Testis (tissue), 3 donors: ENCODE data around the gene FGF11. TPM values are rescaled to one million over a fixed set of nuclear protein-coding genes. Genes with fewer than 3 reads are reported as not detected.
"Not testable (repeated sequence)": the region's sequence is repeated elsewhere in the genome, so short reads cannot be mapped to it uniquely, and the experiment has no call there.

ENCODE experiments used
- DNase-seq: peaks from one replicate; pipeline ENCODE4 v3.0.0-alpha.2; 2019
- H3K27ac ChIP-seq, 2 donors: fragments of 200-600 bp; sonication (generic); one replicate each; pipeline ENCODE4 v1.5.1; 2019
- H3K27me3 ChIP-seq: fragments of 200-600 bp; sonication (generic); one replicate; pipeline ENCODE4 v1.5.1; 2019
- H3K36me3 ChIP-seq: fragments of 200-600 bp; sonication (generic); one replicate; pipeline ENCODE4 v1.5.1; 2017; ENCODE audit warnings: low read depth; ENCODE audit errors: missing control alignments
- H3K4me1 ChIP-seq: fragments of 200-600 bp; sonication (generic); one replicate; pipeline ENCODE4 v1.5.1; 2019
- H3K4me3 ChIP-seq, 2 donors: fragments of 200-600 bp; sonication (generic); one replicate each; pipeline ENCODE4 v1.5.1; 2017 to 2019
- H3K9me3 ChIP-seq: fragments of 200-600 bp; sonication (generic); one replicate; pipeline ENCODE4 v1.5.1; 2017
- POLR2A ChIP-seq: fragments of 450-650 bp; IDR thresholded peaks from one replicate; pipeline ENCODE4 v1.6.1; 2017; ENCODE audit warnings: antibody characterized with exemption, mild to moderate bottlenecking, moderate library complexity
- WGBS, 2 donors: methylation state at CpG; one replicate each; pipeline ENCODE4 v1.1.5; 2018; 5-methylcytosine and 5-hydroxymethylcytosine counted together
- intact Hi-C: fragments of 100-400 bp; cut with DNase I; formaldehyde crosslinking; loops from one replicate; pipeline ENCODE4 v1.15.1; 2023; ENCODE audit warnings: low total_unique reads
- polyA plus RNA-seq: library from polyadenylated mRNA; stranded (reverse); fragments of 350-450 nt; fragmentation: Illumina TruSeq; extraction: RNeasy Lipid Tissue Mini Kit (QIAGEN cat#74804); gene quantifications from one replicate; pipeline ENCODE4 v1.2.3, GENCODE V29; 2014; ENCODE audit warnings: low read depth, low replicate concordance; ENCODE audit not compliant: insufficient read depth
- total RNA-seq, 2 donors: library from RNA; depleted of rRNA; stranded (reverse); fragments of >200 nt; gene quantifications; one replicate each; pipeline ENCODE4 v1.2.3, GENCODE V29; 2016
- TF ChIP-seq, protein P1 (sequence below), 3 experiments: fragments of 450-650 bp in 2 of 3; fragments of 200-600 bp in 1 of 3; sonication (generic) in 1 of 3; IDR thresholded peaks; one replicate each; pipeline ENCODE4 v1.5.1; 2016 to 2019; ENCODE audit warnings: antibody characterized with exemption in 3 of 3, mild to moderate bottlenecking in 2 of 3, moderate library complexity in 1 of 3

FGF11 gene
- total and polyA plus RNA-seq, 3 donors from 2014 or later: 3.2 to 4.6 (median 4.2) TPM

DNA sequence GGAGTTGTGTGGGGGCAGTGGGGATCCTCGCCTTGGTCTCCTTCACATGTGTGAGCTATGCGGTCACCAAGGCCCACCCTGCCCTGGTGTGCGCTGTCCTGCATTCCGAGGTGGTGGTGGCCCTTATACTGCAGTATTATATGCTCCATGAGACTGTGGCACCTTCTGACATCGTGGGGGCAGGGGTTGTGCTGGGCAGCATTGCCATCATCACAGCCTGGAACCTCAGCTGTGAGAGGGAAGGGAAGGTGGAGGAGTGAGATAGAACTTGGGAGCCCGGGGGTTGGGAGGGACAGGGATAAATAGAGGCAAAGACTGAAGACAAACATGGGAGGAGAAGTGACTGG lies 43.4 kb downstream of the FGF11 start:
- H3K36me3 ChIP-seq, H3K27me3 ChIP-seq, DNase-seq, intact Hi-C loops, H3K9me3 ChIP-seq: not testable (repeated sequence)
- H3K4me3 ChIP-seq: peak overlapping the region; percentile 71 to 78
- 50 to 51% methylated on average over 4 to 6 of the region's 6 CpGs for WGBS, 2 donors
- peak overlapping the region; percentile 98 to 99 for H3K27ac ChIP-seq
- peaks cover 29% of the 10 kb centered on the region for H3K4me1 ChIP-seq

DNA sequence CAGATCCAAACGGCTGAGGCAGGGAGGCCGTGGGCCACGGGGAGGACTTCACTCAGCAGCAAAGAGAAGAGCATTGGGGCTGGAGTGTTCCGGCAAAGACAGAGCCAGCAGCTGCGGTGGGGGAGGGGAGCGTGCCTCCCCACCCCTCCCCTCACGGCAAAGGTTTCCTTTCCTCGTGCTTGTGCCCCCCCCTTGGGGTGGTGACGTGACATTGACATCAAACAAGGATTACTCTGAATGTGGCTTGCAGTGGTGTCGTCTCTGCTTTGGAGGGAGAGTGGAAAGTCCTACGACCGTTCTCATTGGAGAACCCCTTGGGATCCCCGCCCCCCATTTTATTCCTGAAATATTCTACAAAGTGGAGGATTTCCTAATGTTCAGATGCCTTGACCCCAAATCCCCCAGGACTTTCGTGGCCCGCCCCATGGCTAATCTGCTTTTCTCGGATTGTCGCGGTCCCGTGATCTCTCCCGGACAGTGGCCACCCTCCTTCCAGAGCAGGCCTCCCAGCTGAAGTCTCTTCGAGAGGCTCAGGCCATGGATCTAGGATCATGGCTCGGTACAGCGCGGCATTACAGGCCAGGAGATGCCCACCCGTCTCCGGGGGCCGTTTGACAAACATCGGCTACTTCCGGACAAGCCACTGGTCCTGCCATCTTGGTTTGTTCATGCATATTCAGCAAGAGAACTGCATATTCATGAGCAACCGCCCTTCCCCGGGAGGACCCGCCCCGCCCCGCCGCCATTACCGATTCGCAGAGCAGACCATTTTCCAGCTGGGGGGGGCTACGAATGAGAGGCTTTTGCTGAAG lies 44.1 kb downstream of the FGF11 start:
- Histone ChIP-seq H3K27me3 (no peaks in the 10 kb centered on the region), H3K4me3 (peak overlapping the region; percentile 71 to 78), H3K9me3 (no peaks in the 10 kb centered on the region), H3K36me3 (no peaks in the 10 kb centered on the region), H3K27ac (peak overlapping the region; percentile 98 to 99), H3K4me1 (peaks cover 31% of the 10 kb centered on the region)
- intact Hi-C loops: no loop called here
- 0 to 1% methylated on average over 27 to 37 of the region's 38 CpGs for WGBS, 2 donors
- TF ChIP-seq, protein P1, sequence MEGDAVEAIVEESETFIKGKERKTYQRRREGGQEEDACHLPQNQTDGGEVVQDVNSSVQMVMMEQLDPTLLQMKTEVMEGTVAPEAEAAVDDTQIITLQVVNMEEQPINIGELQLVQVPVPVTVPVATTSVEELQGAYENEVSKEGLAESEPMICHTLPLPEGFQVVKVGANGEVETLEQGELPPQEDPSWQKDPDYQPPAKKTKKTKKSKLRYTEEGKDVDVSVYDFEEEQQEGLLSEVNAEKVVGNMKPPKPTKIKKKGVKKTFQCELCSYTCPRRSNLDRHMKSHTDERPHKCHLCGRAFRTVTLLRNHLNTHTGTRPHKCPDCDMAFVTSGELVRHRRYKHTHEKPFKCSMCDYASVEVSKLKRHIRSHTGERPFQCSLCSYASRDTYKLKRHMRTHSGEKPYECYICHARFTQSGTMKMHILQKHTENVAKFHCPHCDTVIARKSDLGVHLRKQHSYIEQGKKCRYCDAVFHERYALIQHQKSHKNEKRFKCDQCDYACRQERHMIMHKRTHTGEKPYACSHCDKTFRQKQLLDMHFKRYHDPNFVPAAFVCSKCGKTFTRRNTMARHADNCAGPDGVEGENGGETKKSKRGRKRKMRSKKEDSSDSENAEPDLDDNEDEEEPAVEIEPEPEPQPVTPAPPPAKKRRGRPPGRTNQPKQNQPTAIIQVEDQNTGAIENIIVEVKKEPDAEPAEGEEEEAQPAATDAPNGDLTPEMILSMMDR (IDR thresholded peaks at IDR 0.05): no peak
- TF ChIP-seq POLR2A: peak; percentile 42
- DNase-seq: peak; percentile 97

DNA sequence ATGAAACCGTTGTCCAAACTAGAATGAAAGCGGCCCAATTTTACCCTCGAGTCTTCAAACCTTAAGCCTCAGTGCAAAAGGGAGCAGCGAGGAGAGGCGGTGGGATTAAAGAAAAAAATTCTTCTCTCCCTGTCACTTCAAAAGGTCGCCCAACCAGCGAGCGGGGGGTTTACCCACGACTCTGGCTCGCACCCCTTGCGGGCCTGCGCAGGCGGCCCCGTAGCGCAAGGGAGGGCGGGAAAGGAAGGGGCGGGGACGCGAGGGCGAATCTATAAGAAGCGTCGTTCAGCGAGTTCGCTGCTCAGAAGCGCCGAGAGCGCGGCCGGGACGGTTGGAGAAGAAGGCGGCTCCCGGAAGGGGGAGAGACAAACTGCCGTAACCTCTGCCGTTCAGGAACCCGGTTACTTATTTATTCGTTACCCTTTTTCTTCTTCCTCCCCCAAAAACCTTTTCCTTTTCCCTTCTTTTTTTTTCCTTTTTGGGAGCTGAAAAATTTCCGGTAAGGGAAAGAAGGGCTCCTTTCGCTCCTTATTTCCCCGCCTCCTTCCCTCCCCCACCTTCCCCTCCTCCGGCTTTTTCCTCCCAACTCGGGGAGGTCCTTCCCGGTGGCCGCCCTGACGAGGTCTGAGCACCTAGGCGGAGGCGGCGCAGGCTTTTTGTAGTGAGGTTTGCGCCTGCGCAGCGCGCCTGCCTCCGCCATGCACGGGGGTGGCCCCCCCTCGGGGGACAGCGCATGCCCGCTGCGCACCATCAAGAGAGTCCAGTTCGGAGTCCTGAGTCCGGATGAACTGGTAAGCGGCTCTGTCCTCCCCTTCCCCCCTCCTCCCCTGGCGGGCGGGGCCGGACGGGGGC lies 45.0 kb downstream of the FGF11 start, which contains the start of gene POLR2A:
POLR2A (plus strand) TSS at position 300 of the 852 bp plus-strand sequence.
- WGBS, 2 donors: 0% methylated on average over 54 to 64 of the region's 64 CpGs
- intact Hi-C loops: no loop called here

DNA sequence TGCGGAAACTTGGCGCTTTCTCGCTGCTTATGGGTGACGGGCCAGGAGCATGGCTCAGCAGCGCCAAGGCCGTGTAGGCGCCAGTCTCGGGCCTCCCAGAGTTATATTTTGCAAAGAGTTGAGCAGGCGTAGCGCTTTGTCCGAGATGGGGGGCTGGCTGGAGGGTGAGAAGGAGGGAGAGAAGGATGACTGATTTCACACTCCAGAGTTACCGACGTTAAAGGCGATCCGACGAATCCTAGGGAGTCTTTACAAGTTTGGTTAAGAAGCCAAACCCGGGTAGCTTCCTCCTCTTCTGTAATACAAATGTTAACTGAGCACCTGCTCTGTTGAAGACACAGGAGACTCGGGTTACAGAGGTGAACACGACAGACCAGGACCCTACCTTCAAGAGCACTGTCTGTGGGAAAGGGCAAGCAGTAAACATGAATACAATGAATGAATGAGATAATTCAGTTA lies 45.6 kb downstream of the FGF11 start:
- peaks cover 41% of the 10 kb centered on the region for H3K4me1 ChIP-seq

More for the DNA sequence above, 45.0 kb downstream of the FGF11 start, which contains the start of gene POLR2A:
- no peaks in the 10 kb centered on the region for H3K9me3 ChIP-seq
- no peaks in the 10 kb centered on the region for H3K36me3 ChIP-seq
- peaks cover 39% of the 10 kb centered on the region for H3K4me1 ChIP-seq
- DNase-seq: peak; percentile 97
- TF ChIP-seq POLR2A: peak; percentile 100
- TF ChIP-seq, protein P1 (IDR thresholded peaks at IDR 0.05): peak in 1 of 3 experiments; percentile 16
- peak within 1 kb of the TSS; percentile 71 to 78 for H3K4me3 ChIP-seq
- H3K27ac ChIP-seq: peak within 1 kb of the TSS; percentile 98 to 99
- H3K27me3 ChIP-seq: no peaks in the 10 kb centered on the region

More for the DNA sequence above, 45.6 kb downstream of the FGF11 start:
- WGBS, 2 donors: 0% methylated on average over 17 to 19 of the region's 19 CpGs
- Histone ChIP-seq H3K4me3 (peak overlapping the region; percentile 71 to 78), H3K27ac (peak overlapping the region; percentile 9 to 99), H3K36me3 (no peaks in the 10 kb centered on the region), H3K9me3 (no peaks in the 10 kb centered on the region), H3K27me3 (no peaks in the 10 kb centered on the region)
- no peak for TF ChIP-seq POLR2A
- TF ChIP-seq, protein P1 (IDR thresholded peaks at IDR 0.05): peak in 1 of 3 experiments; percentile 3
- DNase-seq: no peak
- intact Hi-C loops: no loop called here
